Peyer's patch (tissue), 4 donors: ENCODE results near the gene IRS2.

ENCODE experiments used
- POLR2A ChIP-seq, 2 donors: fragments of 450-650 bp; IDR thresholded peaks; one replicate each; pipeline ENCODE4 v1.5.1; 2017; ENCODE audit warnings: antibody characterized with exemption in 2 of 2, mild to moderate bottlenecking in 2 of 2, moderate library complexity in 2 of 2
- TF ChIP-seq, protein P1 (sequence below), 6 experiments: fragments of 450-650 bp in 4 of 6; fragments of 200-600 bp in 2 of 6; sonication (generic) in 1 of 6; IDR thresholded peaks; one replicate each; pipeline ENCODE4 v1.5.1; 2017 to 2019; ENCODE audit warnings: antibody characterized with exemption in 6 of 6, mild to moderate bottlenecking in 3 of 6, moderate library complexity in 1 of 6

DNA sequence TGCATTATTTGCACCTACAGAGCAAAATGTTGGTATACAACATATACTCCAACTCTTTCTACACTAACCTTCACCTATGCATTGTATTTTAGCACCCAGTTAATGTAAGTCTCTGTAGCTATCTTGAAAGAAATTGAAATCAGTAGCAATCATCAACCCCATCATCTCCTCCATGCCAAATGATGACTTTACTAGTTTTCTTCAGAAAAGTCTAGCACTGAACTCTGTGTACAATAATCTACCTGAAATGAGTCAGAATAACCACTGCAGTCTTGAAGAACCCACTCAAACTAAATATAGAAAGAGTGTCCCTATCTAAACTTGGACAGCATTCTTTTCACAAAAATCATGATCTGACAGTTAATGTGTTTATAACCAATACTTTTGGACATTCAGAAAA lies 9.8 kb downstream of the IRS2 start:
- TF ChIP-seq POLR2A (IDR thresholded peaks at IDR 0.05), result no peak
- TF ChIP-seq, protein P1, sequence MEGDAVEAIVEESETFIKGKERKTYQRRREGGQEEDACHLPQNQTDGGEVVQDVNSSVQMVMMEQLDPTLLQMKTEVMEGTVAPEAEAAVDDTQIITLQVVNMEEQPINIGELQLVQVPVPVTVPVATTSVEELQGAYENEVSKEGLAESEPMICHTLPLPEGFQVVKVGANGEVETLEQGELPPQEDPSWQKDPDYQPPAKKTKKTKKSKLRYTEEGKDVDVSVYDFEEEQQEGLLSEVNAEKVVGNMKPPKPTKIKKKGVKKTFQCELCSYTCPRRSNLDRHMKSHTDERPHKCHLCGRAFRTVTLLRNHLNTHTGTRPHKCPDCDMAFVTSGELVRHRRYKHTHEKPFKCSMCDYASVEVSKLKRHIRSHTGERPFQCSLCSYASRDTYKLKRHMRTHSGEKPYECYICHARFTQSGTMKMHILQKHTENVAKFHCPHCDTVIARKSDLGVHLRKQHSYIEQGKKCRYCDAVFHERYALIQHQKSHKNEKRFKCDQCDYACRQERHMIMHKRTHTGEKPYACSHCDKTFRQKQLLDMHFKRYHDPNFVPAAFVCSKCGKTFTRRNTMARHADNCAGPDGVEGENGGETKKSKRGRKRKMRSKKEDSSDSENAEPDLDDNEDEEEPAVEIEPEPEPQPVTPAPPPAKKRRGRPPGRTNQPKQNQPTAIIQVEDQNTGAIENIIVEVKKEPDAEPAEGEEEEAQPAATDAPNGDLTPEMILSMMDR (IDR thresholded peaks at IDR 0.05), result no peak
